Endothelial cell of umbilical vein (primary cell): Measurements from ENCODE around the gene NOX1.

Experiments
- POLR2AphosphoS5 ChIP-seq: IDR thresholded peaks from 2 replicates; pipeline ENCODE4 v1.6.1; 2012; ENCODE audit warnings: low read depth, mild to moderate bottlenecking, control low read depth, low read length, moderate library complexity; ENCODE audit not compliant: insufficient read depth
- TF ChIP-seq, protein P1 (sequence below), 2 donors: IDR thresholded peaks; 1 replicate in 1 of 2; 2 replicates in 1 of 2; pipeline ENCODE4 v1.5.1; 2011; ENCODE audit warnings: low read length in 2 of 2, mild to moderate bottlenecking in 2 of 2, moderate library complexity in 2 of 2, control low read depth in 1 of 2, inconsistent platforms in 1 of 2, low read depth in 1 of 2; ENCODE audit not compliant: insufficient read depth in 1 of 2; ENCODE audit errors: extremely low read depth in 1 of 2

DNA sequence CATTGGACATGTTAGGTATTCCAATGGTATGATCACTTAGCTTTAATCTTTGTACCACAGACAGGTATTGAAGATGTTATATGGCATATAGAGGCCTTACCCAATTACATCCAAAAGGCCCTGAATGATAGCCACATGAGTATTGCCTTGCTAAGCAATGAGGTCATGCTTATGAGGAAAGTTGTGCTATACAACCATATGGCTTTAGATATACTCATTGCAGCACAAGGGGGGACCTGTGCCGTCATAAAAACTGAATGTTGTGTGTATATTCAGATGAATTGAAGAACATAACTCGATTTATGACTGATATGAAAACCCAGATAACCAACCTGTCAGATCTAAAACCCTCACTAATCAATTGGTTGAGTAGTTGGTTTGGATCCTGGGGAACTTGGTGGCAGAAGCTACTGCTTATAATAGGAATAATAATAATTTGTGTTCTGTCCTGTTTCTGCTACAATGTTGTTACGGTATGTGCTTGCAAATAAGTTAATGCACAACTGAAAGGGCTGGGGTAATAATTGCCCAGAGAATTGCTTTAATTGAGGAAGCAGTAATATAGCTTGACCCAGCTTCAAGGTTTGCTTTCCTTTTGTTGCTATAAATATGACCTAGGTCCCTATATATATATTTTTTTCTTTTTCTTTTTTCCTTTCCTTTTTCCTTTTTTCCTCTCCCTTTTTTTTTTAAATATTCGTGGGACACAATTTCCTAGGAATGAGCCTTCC, 75.5 kb downstream of the NOX1 start:
- no peak for TF ChIP-seq POLR2AphosphoS5
- TF ChIP-seq, protein P1, sequence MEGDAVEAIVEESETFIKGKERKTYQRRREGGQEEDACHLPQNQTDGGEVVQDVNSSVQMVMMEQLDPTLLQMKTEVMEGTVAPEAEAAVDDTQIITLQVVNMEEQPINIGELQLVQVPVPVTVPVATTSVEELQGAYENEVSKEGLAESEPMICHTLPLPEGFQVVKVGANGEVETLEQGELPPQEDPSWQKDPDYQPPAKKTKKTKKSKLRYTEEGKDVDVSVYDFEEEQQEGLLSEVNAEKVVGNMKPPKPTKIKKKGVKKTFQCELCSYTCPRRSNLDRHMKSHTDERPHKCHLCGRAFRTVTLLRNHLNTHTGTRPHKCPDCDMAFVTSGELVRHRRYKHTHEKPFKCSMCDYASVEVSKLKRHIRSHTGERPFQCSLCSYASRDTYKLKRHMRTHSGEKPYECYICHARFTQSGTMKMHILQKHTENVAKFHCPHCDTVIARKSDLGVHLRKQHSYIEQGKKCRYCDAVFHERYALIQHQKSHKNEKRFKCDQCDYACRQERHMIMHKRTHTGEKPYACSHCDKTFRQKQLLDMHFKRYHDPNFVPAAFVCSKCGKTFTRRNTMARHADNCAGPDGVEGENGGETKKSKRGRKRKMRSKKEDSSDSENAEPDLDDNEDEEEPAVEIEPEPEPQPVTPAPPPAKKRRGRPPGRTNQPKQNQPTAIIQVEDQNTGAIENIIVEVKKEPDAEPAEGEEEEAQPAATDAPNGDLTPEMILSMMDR (IDR thresholded peaks at IDR 0.05; ENCODE audit: extremely low read depth in 1 of 2, insufficient read depth in 1 of 2, low read depth in 1 of 2, low read length in 2 of 2), result no peak
